ENCODE results near the gene NUAK1. TPM values are rescaled to one million over a fixed set of nuclear protein-coding genes. Genes with fewer than 3 reads are reported as not detected.

NUAK1 gene
- total and polyA plus RNA-seq, 9 donors, result 5.8 to 14.0 (median 9.1) TPM

GRCh38 chr12:106112145-106112821 lies 26.5 kb downstream of the NUAK1 start:
- Histone ChIP-seq H3K4me3 (ENCODE audit: low read length) (no peak overlapping the region), H3K9me3 (replicated peaks; ENCODE audit: control insufficient read depth, low read depth, low read length) (no peaks in the 10 kb centered on the region), H3K4me1 (ENCODE audit: control insufficient read depth, insufficient read depth, low read length) (peaks cover 49% of the 10 kb centered on the region), H3K36me3 (ENCODE audit: control insufficient read depth, insufficient read depth, low read length) (no peaks in the 10 kb centered on the region), H3K27me3 (ENCODE audit: control insufficient read depth, insufficient read depth, low read length) (peaks cover 8% of the 10 kb centered on the region), H3K27ac (ENCODE audit: low read length) (no peak overlapping the region)
- no peak for DNase-seq
- whole genome bisulfite sequencing (ENCODE audit: insufficient coverage), result 28% methylated on average over 11 of the region's 13 CpGs

- no peak overlapping the region for H3K4me3 ChIP-seq (ENCODE audit: low read length)
- no peak for DNase-seq
- H3K36me3 ChIP-seq (ENCODE audit: control insufficient read depth, insufficient read depth, low read length), result no peaks in the 10 kb centered on the region
- WGBS (ENCODE audit: insufficient coverage), result 80% methylated on average over 2 of the region's 4 CpGs
- peaks cover 59% of the 10 kb centered on the region for H3K4me1 ChIP-seq (ENCODE audit: control insufficient read depth, insufficient read depth, low read length)
- H3K27ac ChIP-seq (ENCODE audit: low read length), result no peak overlapping the region
- no peaks in the 10 kb centered on the region for H3K9me3 ChIP-seq (replicated peaks; ENCODE audit: control insufficient read depth, low read depth, low read length)
- peaks cover 8% of the 10 kb centered on the region for H3K27me3 ChIP-seq (ENCODE audit: control insufficient read depth, insufficient read depth, low read length)
Observed at GRCh38 chr12:106110626-106111300, 28.0 kb downstream of the NUAK1 start.

GRCh38 chr12:106109168-106109910 lies 29.4 kb downstream of the NUAK1 start:
- Histone ChIP-seq H3K4me3 (ENCODE audit: low read length) (no peak overlapping the region), H3K9me3 (replicated peaks; ENCODE audit: control insufficient read depth, low read depth, low read length) (no peaks in the 10 kb centered on the region), H3K27me3 (ENCODE audit: control insufficient read depth, insufficient read depth, low read length) (peaks cover 8% of the 10 kb centered on the region), H3K4me1 (ENCODE audit: control insufficient read depth, insufficient read depth, low read length) (peaks cover 50% of the 10 kb centered on the region), H3K27ac (ENCODE audit: low read length) (no peak overlapping the region), H3K36me3 (ENCODE audit: control insufficient read depth, insufficient read depth, low read length) (peaks cover under 1% of the 10 kb centered on the region)
- no peak for DNase-seq
- 39% methylated on average over 2 of the region's 4 CpGs for WGBS (ENCODE audit: insufficient coverage)

GRCh38 chr12:106108185-106108835 lies 30.4 kb downstream of the NUAK1 start:
- H3K27me3 ChIP-seq (ENCODE audit: control insufficient read depth, insufficient read depth, low read length), result peaks cover 8% of the 10 kb centered on the region
- peak; percentile 56 for DNase-seq
- H3K9me3 ChIP-seq (replicated peaks; ENCODE audit: control insufficient read depth, low read depth, low read length), result no peaks in the 10 kb centered on the region
- no CpG with 5 or more reads among the region's 4 CpGs for WGBS (ENCODE audit: insufficient coverage)
- H3K27ac ChIP-seq (ENCODE audit: low read length), result peak overlapping the region; percentile 50
- H3K36me3 ChIP-seq (ENCODE audit: control insufficient read depth, insufficient read depth, low read length), result peaks cover 2% of the 10 kb centered on the region
- H3K4me3 ChIP-seq (ENCODE audit: low read length), result no peak overlapping the region
- H3K4me1 ChIP-seq (ENCODE audit: control insufficient read depth, insufficient read depth, low read length), result peaks cover 40% of the 10 kb centered on the region

- Histone ChIP-seq H3K4me1 (ENCODE audit: control insufficient read depth, insufficient read depth, low read length) (peaks cover 34% of the 10 kb centered on the region), H3K4me3 (ENCODE audit: low read length) (no peak overlapping the region)
Observed at GRCh38 chr12:106107566-106107965, 31.2 kb downstream of the NUAK1 start.

GRCh38 chr12:106106892-106107291 lies 31.9 kb downstream of the NUAK1 start:
- WGBS (ENCODE audit: insufficient coverage), result 21% methylated on average over 2 of the region's 6 CpGs
- DNase-seq, result no peak

More at GRCh38 chr12:106107566-106107965, 31.2 kb downstream of the NUAK1 start:
- H3K36me3 ChIP-seq (ENCODE audit: control insufficient read depth, insufficient read depth, low read length), result peaks cover 2% of the 10 kb centered on the region
- H3K9me3 ChIP-seq (replicated peaks; ENCODE audit: control insufficient read depth, low read depth, low read length), result no peaks in the 10 kb centered on the region
- DNase-seq, result no peak
- H3K27ac ChIP-seq (ENCODE audit: low read length), result no peak overlapping the region
- H3K27me3 ChIP-seq (ENCODE audit: control insufficient read depth, insufficient read depth, low read length), result peaks cover 8% of the 10 kb centered on the region
- 33% methylated on average over 1 of the region's 2 CpGs for WGBS (ENCODE audit: insufficient coverage)

GRCh38 chr12:106106061-106106566 lies 32.6 kb downstream of the NUAK1 start:
- H3K27me3 ChIP-seq (ENCODE audit: control insufficient read depth, insufficient read depth, low read length), result peaks cover 6% of the 10 kb centered on the region
- peaks cover 27% of the 10 kb centered on the region for H3K4me1 ChIP-seq (ENCODE audit: control insufficient read depth, insufficient read depth, low read length)
- no CpG with 5 or more reads among the region's 4 CpGs for WGBS (ENCODE audit: insufficient coverage)
- peak overlapping the region; percentile 25 for H3K27ac ChIP-seq (ENCODE audit: low read length)
- no peak overlapping the region for H3K4me3 ChIP-seq (ENCODE audit: low read length)
- DNase-seq, result peak; percentile 49
- peaks cover 2% of the 10 kb centered on the region for H3K36me3 ChIP-seq (ENCODE audit: control insufficient read depth, insufficient read depth, low read length)
- no peaks in the 10 kb centered on the region for H3K9me3 ChIP-seq (replicated peaks; ENCODE audit: control insufficient read depth, low read depth, low read length)

More at GRCh38 chr12:106106892-106107291, 31.9 kb downstream of the NUAK1 start:
- Histone ChIP-seq H3K36me3 (ENCODE audit: control insufficient read depth, insufficient read depth, low read length) (peaks cover 2% of the 10 kb centered on the region), H3K9me3 (replicated peaks; ENCODE audit: control insufficient read depth, low read depth, low read length) (no peaks in the 10 kb centered on the region), H3K4me3 (ENCODE audit: low read length) (no peak overlapping the region), H3K4me1 (ENCODE audit: control insufficient read depth, insufficient read depth, low read length) (peaks cover 27% of the 10 kb centered on the region), H3K27me3 (ENCODE audit: control insufficient read depth, insufficient read depth, low read length) (peaks cover 8% of the 10 kb centered on the region), H3K27ac (ENCODE audit: low read length) (peak overlapping the region; percentile 37)

GRCh38 chr12:106101803-106102202 lies 37.0 kb downstream of the NUAK1 start:
- H3K27me3 ChIP-seq (ENCODE audit: control insufficient read depth, insufficient read depth, low read length), result no peaks in the 10 kb centered on the region
- peaks cover 7% of the 10 kb centered on the region for H3K4me1 ChIP-seq (ENCODE audit: control insufficient read depth, insufficient read depth, low read length)
- no peak overlapping the region for H3K4me3 ChIP-seq (ENCODE audit: low read length)
- H3K9me3 ChIP-seq (replicated peaks; ENCODE audit: control insufficient read depth, low read depth, low read length), result no peaks in the 10 kb centered on the region
- no peak for DNase-seq
- H3K27ac ChIP-seq (ENCODE audit: low read length), result no peak overlapping the region
- peaks cover 2% of the 10 kb centered on the region for H3K36me3 ChIP-seq (ENCODE audit: control insufficient read depth, insufficient read depth, low read length)
- 86% methylated on average over 2 of the region's 5 CpGs for WGBS (ENCODE audit: insufficient coverage)

GRCh38 chr12:106098691-106099200 lies 40.0 kb downstream of the NUAK1 start:
- Histone ChIP-seq H3K4me3 (ENCODE audit: low read length) (no peak overlapping the region), H3K27ac (ENCODE audit: low read length) (no peak overlapping the region), H3K27me3 (ENCODE audit: control insufficient read depth, insufficient read depth, low read length) (no peaks in the 10 kb centered on the region), H3K4me1 (ENCODE audit: control insufficient read depth, insufficient read depth, low read length) (peaks cover 8% of the 10 kb centered on the region), H3K9me3 (replicated peaks; ENCODE audit: control insufficient read depth, low read depth, low read length) (no peaks in the 10 kb centered on the region), H3K36me3 (ENCODE audit: control insufficient read depth, insufficient read depth, low read length) (no peaks in the 10 kb centered on the region)
- DNase-seq, result no peak
- WGBS (ENCODE audit: insufficient coverage), result no CpG with 5 or more reads among the region's 6 CpGs

Data from muscle of leg (tissue), 11 donors.